Esophagus squamous epithelium (tissue), 5 donors: ENCODE data around the gene ATP7A. TPM values are rescaled to one million over a fixed set of nuclear protein-coding genes. Genes with fewer than 3 reads are reported as not detected.
"Not testable (repeated sequence)": the region's sequence is repeated elsewhere in the genome, so short reads cannot be mapped to it uniquely, and the experiment has no call there.

ENCODE experiments used
- DNase-seq: peaks from one replicate; lab custom pipeline; 2025; lab: John Stamatoyannopoulos, UW
- H3K27ac ChIP-seq, 4 donors: fragments of 200-600 bp; sonication (generic); one replicate each; pipeline ENCODE4 v1.5.1; 2016 to 2019; ENCODE audit warnings: mild to moderate bottlenecking in 1 of 4
- H3K27me3 ChIP-seq, 4 donors: fragments of 200-600 bp; sonication (generic); 1 replicate in 3 of 4; 2 replicates in 1 of 4; pipeline versions ENCODE4 v1.5.1 to v1.6.0; 2017 to 2021; ENCODE audit warnings: antibody characterized with exemption in 1 of 4
- H3K36me3 ChIP-seq, 3 donors: fragments of 200-600 bp; sonication (generic); one replicate each; pipeline ENCODE4 v1.5.1; 2016 to 2019
- H3K4me1 ChIP-seq, 3 donors: fragments of 200-600 bp; sonication (generic); one replicate each; pipeline ENCODE4 v1.5.1; 2017 to 2019
- H3K4me3 ChIP-seq, 4 donors: fragments of 200-600 bp; sonication (generic); 1 replicate in 3 of 4; 2 replicates in 1 of 4; pipeline ENCODE4 v1.5.1; 2016 to 2019; ENCODE audit warnings: mild to moderate bottlenecking in 2 of 4, moderate library complexity in 1 of 4
- H3K9me3 ChIP-seq, 3 donors: fragments of 200-600 bp; sonication (generic); one replicate each; pipeline ENCODE4 v1.5.1; 2016 to 2019
- CTCF ChIP-seq, 6 experiments: fragments of 450-650 bp in 4 of 6; fragments of 200-600 bp in 2 of 6; sonication (generic) in 2 of 6; IDR thresholded peaks; one replicate each; pipeline ENCODE4 v1.5.1; 2016 to 2019; ENCODE audit warnings: antibody characterized with exemption in 6 of 6, mild to moderate bottlenecking in 4 of 6, moderate library complexity in 4 of 6
- POLR2A ChIP-seq, 4 donors: fragments of 450-650 bp; IDR thresholded peaks; one replicate each; pipeline ENCODE4 v1.6.1; 2017; ENCODE audit warnings: antibody characterized with exemption in 4 of 4, mild to moderate bottlenecking in 4 of 4, moderate library complexity in 3 of 4
- WGBS, 2 donors: methylation state at CpG; one replicate each; pipeline ENCODE4 v1.1.5; 2018; 5-methylcytosine and 5-hydroxymethylcytosine counted together
- intact Hi-C: fragments of 100-400 bp; cut with DNase I; formaldehyde crosslinking; loops from one replicate; pipeline ENCODE4 v1.15.0; 2022
- total RNA-seq, 4 donors: library from RNA; depleted of rRNA; stranded (reverse); fragments of >200 nt; gene quantifications; one replicate each; pipeline ENCODE4 v1.1.0, GENCODE V29; 2016
- donor health status: DM: yes; HTN: yes; CAD: no.

The ATP7A gene
- total RNA-seq, 4 donors from 2014 or later: 9.4 to 14.7 (median 11.1) TPM

- 83 to 100% methylated on average over 1 of the region's 1 CpG for WGBS, 2 donors
- TF ChIP-seq POLR2A (IDR thresholded peaks at IDR 0.05): no peak
- TF ChIP-seq CTCF (IDR thresholded peaks at IDR 0.05): no peak
- DNase-seq: no peak
- Histone ChIP-seq H3K9me3 (no peaks in the 10 kb centered on the region), H3K27me3 (no peaks in the 10 kb centered on the region), H3K4me3 (no peak overlapping the region), H3K36me3 (peaks cover 0 to 44% (median 0%) of the 10 kb centered on the region in 3 donors), H3K4me1 (no peaks in the 10 kb centered on the region), H3K27ac (no peak overlapping the region)
- intact Hi-C loops: no loop called here
Observed at GRCh38 chrX:78042601-78043000, 132.1 kb downstream of the ATP7A start.

GRCh38 chrX:78046362-78046761 is 135.9 kb downstream of the ATP7A start:
- DNase-seq: no peak
- intact Hi-C loops: no loop called here
- Histone ChIP-seq H3K27me3 (no peaks in the 10 kb centered on the region), H3K4me1 (no peaks in the 10 kb centered on the region), H3K9me3 (no peaks in the 10 kb centered on the region), H3K4me3 (no peak overlapping the region), H3K36me3 (peaks cover 0 to 23% (median 0%) of the 10 kb centered on the region in 3 donors), H3K27ac (no peak overlapping the region)
- WGBS, 2 donors: 75 to 86% methylated on average over 4 of the region's 4 CpGs
- TF ChIP-seq CTCF (IDR thresholded peaks at IDR 0.05) (no peak), POLR2A (IDR thresholded peaks at IDR 0.05) (no peak)

- DNase-seq: no peak
- no peak overlapping the region for H3K4me3 ChIP-seq
- H3K4me1 ChIP-seq: no peaks in the 10 kb centered on the region
- no peak overlapping the region for H3K27ac ChIP-seq
- H3K27me3 ChIP-seq: no peaks in the 10 kb centered on the region
- H3K36me3 ChIP-seq: peaks cover 0 to 20% (median 0%) of the 10 kb centered on the region in 3 donors
- intact Hi-C loops: no loop called here
- TF ChIP-seq POLR2A (IDR thresholded peaks at IDR 0.05): no peak
- no peak for TF ChIP-seq CTCF (IDR thresholded peaks at IDR 0.05)
- WGBS, 2 donors: 56 to 71% methylated on average over 2 of the region's 2 CpGs
- H3K9me3 ChIP-seq: no peaks in the 10 kb centered on the region
Observed at GRCh38 chrX:78048052-78048451, 137.6 kb downstream of the ATP7A start.

DNA sequence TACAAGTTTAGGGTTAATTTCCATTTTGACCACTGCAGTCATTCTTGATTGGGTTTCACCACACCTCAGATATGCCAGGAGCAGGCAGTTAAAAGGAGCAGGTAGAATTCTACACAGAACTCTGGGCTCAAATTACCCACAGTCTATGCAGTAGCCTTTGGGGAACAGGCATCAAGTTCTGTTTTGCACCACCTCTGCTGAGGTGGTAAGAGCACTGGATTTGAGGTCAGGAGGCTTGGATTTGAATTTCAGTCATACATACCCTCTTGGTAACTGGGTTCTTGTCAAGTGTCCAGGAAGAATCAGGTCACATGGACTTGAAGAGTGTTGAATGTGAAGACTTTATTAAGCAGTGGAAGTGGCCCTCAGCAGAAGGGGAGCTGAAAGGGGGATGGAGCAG is 153.2 kb downstream of the ATP7A start:
- Histone ChIP-seq H3K27me3 (no peaks in the 10 kb centered on the region), H3K9me3 (no peaks in the 10 kb centered on the region), H3K4me3 (no peak overlapping the region), H3K36me3 (no peaks in the 10 kb centered on the region), H3K27ac (no peak overlapping the region), H3K4me1 (peaks cover 0 to 10% (median 5%) of the 10 kb centered on the region in 3 donors)
- no peak for DNase-seq
- TF ChIP-seq CTCF (IDR thresholded peaks at IDR 0.05) (no peak), POLR2A (IDR thresholded peaks at IDR 0.05) (no peak)
- intact Hi-C loops: no loop called here

- WGBS, 2 donors: 46 to 83% methylated on average over 2 to 4 of the region's 4 CpGs
- no peak for TF ChIP-seq POLR2A (IDR thresholded peaks at IDR 0.05)
- TF ChIP-seq CTCF (IDR thresholded peaks at IDR 0.05): no peak
- Histone ChIP-seq H3K9me3 (no peaks in the 10 kb centered on the region), H3K27ac (no peak overlapping the region), H3K4me1 (peaks cover 0 to 10% (median 5%) of the 10 kb centered on the region in 3 donors), H3K36me3 (no peaks in the 10 kb centered on the region), H3K27me3 (no peaks in the 10 kb centered on the region), H3K4me3 (no peak overlapping the region)
- intact Hi-C loops: no loop called here
- no peak for DNase-seq
Observed at GRCh38 chrX:78064152-78064551, 153.7 kb downstream of the ATP7A start.

DNA sequence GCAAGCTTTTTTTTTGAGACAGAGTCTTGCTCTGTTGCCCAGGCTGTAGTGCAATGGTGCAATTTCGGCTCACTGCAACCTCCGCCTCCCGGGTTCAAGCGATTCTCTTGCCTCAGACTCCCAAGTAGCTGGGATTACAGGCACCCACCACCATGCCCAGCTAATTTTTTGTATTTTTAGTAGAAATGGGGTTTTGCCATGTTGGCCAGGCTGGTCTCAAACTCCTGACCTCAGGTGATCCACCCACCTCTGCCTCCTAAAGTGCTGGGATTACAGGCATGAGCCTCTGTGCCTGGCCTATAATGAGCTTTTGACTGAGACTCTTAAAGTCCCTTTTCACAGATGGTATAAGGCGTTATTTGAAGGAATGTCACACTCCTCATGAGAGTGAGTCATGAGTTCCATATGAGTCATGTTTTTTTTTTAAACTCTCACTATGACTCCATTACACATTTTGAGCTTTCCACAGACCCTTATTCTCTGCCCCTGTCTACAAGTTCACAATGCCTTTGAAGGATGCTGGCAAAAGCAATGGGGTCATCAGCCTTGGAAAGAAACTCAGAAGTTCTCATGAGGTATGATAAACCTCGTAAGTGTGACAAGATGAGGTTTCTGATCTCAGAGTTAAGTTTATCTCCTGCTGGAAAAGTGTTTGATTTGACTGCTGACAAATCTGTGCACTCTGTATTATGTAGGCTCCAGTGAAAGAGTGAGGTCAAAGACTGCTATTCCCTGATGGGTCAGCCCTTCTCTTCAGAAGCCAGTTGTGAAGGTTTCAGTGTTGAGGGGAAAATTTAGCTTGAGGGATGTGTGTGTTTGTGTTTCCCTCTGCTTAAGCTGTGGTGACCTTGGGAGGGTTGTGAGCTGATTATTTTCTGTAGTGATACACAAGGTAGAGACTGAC is 154.5 kb downstream of the ATP7A start:
- H3K4me3 ChIP-seq, H3K9me3 ChIP-seq, intact Hi-C loops, DNase-seq, H3K27me3 ChIP-seq, H3K36me3 ChIP-seq: not testable (repeated sequence)
- Histone ChIP-seq H3K4me1 (peaks cover 0 to 10% (median 5%) of the 10 kb centered on the region in 3 donors), H3K27ac (peak overlapping the region; percentile 14 to 64 (median 48))
- 60 to 63% methylated on average over 6 of the region's 6 CpGs for WGBS, 2 donors
